Endometrium (tissue), 2 donors: Measurements from ENCODE around the gene PDSS1.
"Not testable (repeated sequence)": the region's sequence is repeated elsewhere in the genome, so short reads cannot be mapped to it uniquely, and the experiment has no call there.

Experiments used
- FAIRE-seq: peaks from 2 replicates; lab custom pipeline; 2012; peaks lifted over from hg19 to GRCh38; lab: Jason Lieb, UNC
- donor health status: control.
- donor health status: control.

The PDSS1 gene

DNA sequence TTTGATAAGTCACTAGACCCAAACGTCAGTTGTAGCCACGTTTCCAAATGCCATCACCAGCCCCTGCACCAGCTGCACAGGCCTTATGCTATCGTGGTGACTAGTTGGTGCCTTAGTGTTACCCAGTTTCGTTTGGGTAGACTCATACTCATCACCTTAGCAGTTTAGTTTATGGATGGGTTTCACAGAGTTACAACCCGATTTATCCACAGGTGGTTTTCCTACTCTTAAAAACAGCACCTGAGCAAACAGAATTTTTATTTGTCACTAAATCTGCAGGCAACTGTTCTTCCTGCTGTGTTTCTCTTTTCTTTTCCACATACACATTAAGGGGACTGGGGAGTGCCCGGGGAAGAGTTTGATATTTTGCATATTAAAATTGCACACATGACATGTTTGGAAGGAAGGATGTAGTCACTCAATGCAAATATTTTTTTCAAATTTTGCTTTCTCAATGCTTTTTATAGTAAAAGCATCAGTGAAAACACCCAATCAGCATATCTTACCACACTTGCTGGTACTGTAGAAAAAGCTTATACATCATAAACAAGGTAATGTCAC, 41.6 kb downstream of the PDSS1 start:
- FAIRE-seq: no peak

- no peak for FAIRE-seq
Measured at GRCh38 chr10:26741368-26741767, 43.9 kb downstream of the PDSS1 start.

DNA sequence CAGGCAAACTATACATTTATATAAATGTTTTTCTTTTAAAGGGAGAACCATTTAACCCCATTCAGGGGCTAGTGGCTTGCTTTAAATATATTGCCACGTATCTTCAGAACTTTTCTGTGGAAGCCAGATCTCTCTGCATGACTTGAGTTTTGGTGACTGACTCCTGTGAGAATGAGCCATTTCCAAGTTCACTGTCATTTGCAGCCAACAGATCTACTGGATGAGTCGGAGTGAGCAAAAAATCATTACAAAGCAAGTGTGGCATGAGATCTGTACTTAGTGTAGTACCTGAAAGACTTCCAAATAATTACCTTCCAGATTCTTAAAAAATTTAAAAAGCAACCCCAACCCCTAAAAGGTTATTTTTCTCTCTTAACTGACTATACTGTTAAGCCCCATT, 45.6 kb downstream of the PDSS1 start:
- FAIRE-seq: no peak

GRCh38 chr10:26743841-26744240, 46.3 kb downstream of the PDSS1 start:
- FAIRE-seq: no peak

DNA sequence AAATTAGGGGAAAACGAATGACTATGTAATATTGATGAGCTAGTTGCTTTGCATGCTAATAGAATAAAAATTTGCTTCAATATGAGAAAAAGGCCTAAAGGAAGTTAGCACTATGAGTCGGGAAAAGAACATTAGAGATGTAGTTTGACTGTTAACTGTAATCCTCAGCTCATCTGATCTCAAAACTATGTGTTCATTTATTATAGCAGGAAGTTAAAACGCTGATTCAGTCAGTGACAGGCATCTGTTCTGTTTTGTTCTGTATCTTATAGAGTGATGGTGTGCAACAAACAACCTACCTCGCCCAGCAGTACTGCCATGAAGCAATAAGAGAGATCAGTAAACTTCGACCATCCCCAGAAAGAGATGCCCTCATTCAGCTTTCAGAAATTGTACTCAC, 48.6 kb downstream of the PDSS1 start:
- FAIRE-seq: no peak

DNA sequence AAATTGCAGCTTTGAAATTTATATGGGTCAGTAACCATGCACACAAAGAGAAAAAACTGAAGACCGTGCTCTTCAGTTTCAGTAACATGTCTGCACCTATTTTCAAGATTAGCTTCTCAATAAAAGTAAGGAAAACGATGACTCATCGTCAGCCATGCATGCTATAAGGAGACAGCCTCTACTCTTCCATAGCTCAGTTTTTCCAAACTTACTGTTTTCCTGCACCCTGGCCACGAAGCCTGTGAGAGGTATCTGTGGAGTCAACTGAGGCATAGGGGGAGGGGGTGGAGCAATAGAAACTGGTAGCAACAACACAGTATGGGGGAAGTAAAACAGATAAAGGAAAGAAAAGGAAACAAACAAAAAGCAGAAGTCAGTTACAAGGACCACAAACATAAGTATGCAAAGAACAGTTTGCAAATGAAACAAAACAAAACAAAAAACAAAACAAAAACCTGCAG, 58.0 kb downstream of the PDSS1 start:
- no peak for FAIRE-seq

DNA sequence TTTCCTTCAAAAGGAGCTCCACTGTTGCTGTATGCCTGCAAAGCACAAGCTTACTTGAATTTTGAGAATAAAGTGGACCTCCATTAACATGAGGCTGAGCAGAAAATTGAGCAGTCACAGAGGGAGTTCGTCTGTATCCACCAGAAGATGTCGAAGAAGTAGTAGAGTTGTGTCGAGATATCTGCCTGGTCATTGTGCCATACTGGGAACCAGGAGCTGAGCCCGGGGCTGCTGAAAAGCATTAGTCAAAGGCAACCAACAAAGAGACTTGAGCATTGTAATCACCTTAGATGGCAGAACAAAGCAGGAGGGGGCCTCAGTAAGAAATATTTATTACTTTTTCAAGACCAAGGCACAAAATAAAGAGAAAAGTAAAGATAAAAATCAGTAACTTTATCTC, 61.5 kb downstream of the PDSS1 start:
- no peak for FAIRE-seq

- FAIRE-seq: no peak
Measured at GRCh38 chr10:26765549-26765948, 68.0 kb downstream of the PDSS1 start.

DNA sequence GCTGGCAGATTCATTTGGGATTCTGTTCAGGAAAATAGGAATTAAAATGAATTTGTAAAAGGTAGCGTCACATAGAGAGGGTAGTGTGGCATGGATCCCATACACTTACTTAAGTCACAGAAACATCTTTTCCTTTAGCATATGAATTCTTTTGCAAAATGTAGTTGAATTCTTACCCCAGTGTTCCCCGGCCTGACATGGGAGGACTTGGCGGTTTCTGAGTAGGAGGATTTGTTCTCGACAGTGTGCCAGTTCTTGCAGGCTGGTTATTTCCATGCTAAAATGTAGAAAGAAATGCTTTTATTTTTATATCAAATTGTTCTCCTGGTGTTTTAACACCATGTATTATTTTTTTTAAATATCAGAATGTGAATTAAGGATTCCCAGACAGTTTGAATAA, 72.6 kb downstream of the PDSS1 start:
- no peak for FAIRE-seq

DNA sequence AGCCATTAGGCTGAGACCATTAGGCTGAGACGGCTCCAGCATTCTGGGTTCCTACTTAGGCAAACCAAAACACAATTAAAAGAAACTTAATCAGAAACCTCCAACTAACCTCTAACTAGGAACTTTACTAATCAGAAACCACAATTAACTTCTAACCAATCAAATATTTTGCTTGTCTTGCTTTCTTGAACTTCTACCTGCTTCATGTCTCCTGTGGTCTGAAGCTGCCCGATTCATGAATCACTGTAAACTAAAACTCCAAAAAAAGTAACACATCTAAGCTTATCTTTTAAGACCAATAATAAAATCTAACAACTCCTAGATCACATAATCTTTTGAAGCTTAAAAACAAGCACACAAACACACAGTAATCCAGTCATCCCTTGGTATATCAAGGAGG, 76.1 kb downstream of the PDSS1 start:
- no peak for FAIRE-seq

GRCh38 chr10:26776258-26776657, 78.8 kb downstream of the PDSS1 start:
- FAIRE-seq: no peak

GRCh38 chr10:26777686-26778085, 80.2 kb downstream of the PDSS1 start:
- FAIRE-seq: no peak

- FAIRE-seq: no peak
Measured at GRCh38 chr10:26779176-26779860, 81.8 kb downstream of the PDSS1 start.

GRCh38 chr10:26780106-26780792, 82.7 kb downstream of the PDSS1 start:
- no peak for FAIRE-seq

GRCh38 chr10:26780793-26781601, 83.5 kb downstream of the PDSS1 start:
- no peak for FAIRE-seq

- no peak for FAIRE-seq
Measured at GRCh38 chr10:26781797-26782196, 84.3 kb downstream of the PDSS1 start.

GRCh38 chr10:26787362-26787761, 89.9 kb downstream of the PDSS1 start:
- no peak for FAIRE-seq

DNA sequence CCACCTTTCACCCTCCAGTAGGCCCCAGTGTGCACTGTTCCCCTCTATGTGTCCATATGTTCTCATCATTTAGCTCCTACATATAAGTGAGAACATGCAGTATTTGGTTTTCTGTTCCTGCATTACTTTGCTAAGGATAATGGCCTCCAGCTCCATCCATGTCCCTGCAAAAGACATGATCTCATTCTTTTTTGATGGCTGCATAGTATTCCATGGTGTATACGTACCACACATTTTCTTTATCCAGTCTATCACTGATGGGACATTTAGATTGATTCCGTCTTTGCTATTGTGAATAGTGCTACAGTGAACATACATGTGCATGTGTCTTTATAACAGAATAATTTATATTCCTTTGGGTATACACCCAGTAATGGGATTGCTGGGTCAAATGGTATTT, 92.3 kb downstream of the PDSS1 start:
- not testable (repeated sequence) for FAIRE-seq

- FAIRE-seq: no peak
Measured at GRCh38 chr10:26790221-26790995, 92.9 kb downstream of the PDSS1 start.

- peak; percentile 12 for FAIRE-seq
Measured at GRCh38 chr10:26792758-26793495, 95.4 kb downstream of the PDSS1 start.
